IMR-90 (cell line): ENCODE measurements around the gene NEFH.

Experiments used
- BHLHE40 ChIP-seq: fragments of 150-350 bp; IDR thresholded peaks from 2 replicates; pipeline ENCODE4 v1.6.1; 2016; ENCODE audit warnings: mild to moderate bottlenecking, low read depth, low read length
- CEBPB ChIP-seq: IDR thresholded peaks from 2 replicates; pipeline ENCODE4 v1.6.1; 2012; ENCODE audit warnings: low read depth, low read length, improper control_type of control experiment
- CTCF ChIP-seq: conservative IDR thresholded peaks from 2 replicates; pipeline ENCODE4 v1.5.1; 2012; ENCODE audit warnings: mild to moderate bottlenecking, low read depth, low read length, improper control_type of control experiment
- ELK1 ChIP-seq: fragments of 150-350 bp; IDR thresholded peaks from 2 replicates; pipeline ENCODE4 v1.6.1; 2016; ENCODE audit warnings: low read depth, mild to moderate bottlenecking, low read length, moderate library complexity, borderline replicate concordance
- FOS ChIP-seq: fragments of 150-350 bp; IDR thresholded peaks from 2 replicates; pipeline ENCODE4 v1.6.1; 2016; ENCODE audit warnings: low read depth, low read length
- MAFK ChIP-seq: IDR thresholded peaks from 2 replicates; pipeline ENCODE4 v1.6.1; 2012; ENCODE audit warnings: low read depth, low read length, improper control_type of control experiment
- MAZ ChIP-seq: IDR thresholded peaks from 2 replicates; pipeline ENCODE4 v1.6.1; 2012; ENCODE audit warnings: low read depth, mild to moderate bottlenecking, low read length, improper control_type of control experiment, moderate library complexity, borderline replicate concordance
- MXI1 ChIP-seq: IDR thresholded peaks from 2 replicates; pipeline ENCODE4 v1.6.1; 2012; ENCODE audit warnings: low read depth, mild to moderate bottlenecking, low read length, moderate library complexity, borderline replicate concordance
- POLR2A ChIP-seq: IDR thresholded peaks from 2 replicates; pipeline ENCODE4 v1.6.1; 2012; ENCODE audit warnings: mild to moderate bottlenecking, low read depth, low read length
- RAD21 ChIP-seq: IDR thresholded peaks from 2 replicates; pipeline ENCODE4 v1.6.1; 2012; ENCODE audit warnings: low read length, improper control_type of control experiment
- RCOR1 ChIP-seq: IDR thresholded peaks from 2 replicates; pipeline ENCODE4 v1.6.1; 2012; ENCODE audit warnings: mild to moderate bottlenecking, low read length, improper control_type of control experiment; ENCODE audit not compliant: insufficient replicate concordance
- RFX5 ChIP-seq: IDR thresholded peaks from 2 replicates; pipeline ENCODE4 v1.8.0; 2012; ENCODE audit warnings: low read depth, mild to moderate bottlenecking, low read length, moderate library complexity
- SMC3 ChIP-seq: fragments of 150-350 bp; IDR thresholded peaks from 2 replicates; pipeline ENCODE4 v1.6.1; 2016; ENCODE audit warnings: low read depth, mild to moderate bottlenecking, antibody characterized with exemption, low read length, moderate library complexity
- USF2 ChIP-seq: fragments of 150-350 bp; IDR thresholded peaks from 2 replicates; pipeline ENCODE4 v1.6.1; 2017; ENCODE audit warnings: mild to moderate bottlenecking, antibody characterized with exemption, low read length, low read depth

GRCh38 chr22:29434288-29434687 lies 45.7 kb upstream of the NEFH start:
- TF ChIP-seq POLR2A (no peak), RFX5 (no peak), CEBPB (no peak), MXI1 (no peak), CTCF (no peak), RAD21 (no peak), RCOR1 (no peak), USF2 (no peak), MAFK (no peak), FOS (no peak), MAZ (no peak), BHLHE40 (no peak), SMC3 (no peak), ELK1 (no peak)
